Hematopoietic multipotent progenitor cell treated with erythropoietin and hydrocortisone succinate and interleukin-3 and kit ligand, for 6 days (in vitro differentiated cells): ENCODE data around the gene WDFY2.
A peak's percentile ranks its signal among the peaks of the same experiment; 100 is the strongest.
"Not testable (repeated sequence)": the region's sequence is repeated elsewhere in the genome, so short reads cannot be mapped to it uniquely, and the experiment has no call there.

ENCODE experiments used
- DNase-seq: peaks from one replicate; pipeline ENCODE4 v3.0.0-alpha.2; 2015

WDFY2 gene

GRCh38 chr13:51635137-51635878 is 51.0 kb downstream of the WDFY2 start:
- DNase-seq: no peak

- no peak for DNase-seq
Measured at GRCh38 chr13:51636349-51636890, 52.2 kb downstream of the WDFY2 start.

- no peak for DNase-seq
Measured at GRCh38 chr13:51637852-51638215, 53.6 kb downstream of the WDFY2 start.

GRCh38 chr13:51638216-51638871 is 54.1 kb downstream of the WDFY2 start:
- DNase-seq: no peak

- no peak for DNase-seq
Measured at GRCh38 chr13:51639171-51639570, 54.9 kb downstream of the WDFY2 start.

GRCh38 chr13:51640696-51641095 is 56.4 kb downstream of the WDFY2 start:
- DNase-seq: not testable (repeated sequence)

- DNase-seq: no peak
Measured at GRCh38 chr13:51643105-51643881, 59.0 kb downstream of the WDFY2 start.

- no peak for DNase-seq
Measured at GRCh38 chr13:51643882-51644281, 59.6 kb downstream of the WDFY2 start.

GRCh38 chr13:51644654-51645053 is 60.4 kb downstream of the WDFY2 start:
- DNase-seq: no peak

GRCh38 chr13:51645154-51645650 is 60.9 kb downstream of the WDFY2 start:
- DNase-seq: peak; percentile 78

GRCh38 chr13:51645761-51646670 is 61.8 kb downstream of the WDFY2 start:
- no peak for DNase-seq

- DNase-seq: no peak
Measured at GRCh38 chr13:51647067-51647466, 62.8 kb downstream of the WDFY2 start.

- DNase-seq: not testable (repeated sequence)
Measured at GRCh38 chr13:51652193-51652592, 67.9 kb downstream of the WDFY2 start.

GRCh38 chr13:51659276-51660127 is 75.2 kb downstream of the WDFY2 start:
- DNase-seq: no peak

GRCh38 chr13:51660813-51661212 is 76.6 kb downstream of the WDFY2 start:
- no peak for DNase-seq

- no peak for DNase-seq
Measured at GRCh38 chr13:51663973-51664957, 80.0 kb downstream of the WDFY2 start.

- no peak for DNase-seq
Measured at GRCh38 chr13:51665456-51665855, 81.2 kb downstream of the WDFY2 start.

GRCh38 chr13:51666374-51666773 is 82.1 kb downstream of the WDFY2 start:
- DNase-seq: no peak

GRCh38 chr13:51666839-51667238 is 82.6 kb downstream of the WDFY2 start:
- no peak for DNase-seq
